UCSD-AML1 (cell line): ENCODE data around the gene PPP2R5E.
"Not testable (repeated sequence)": the region's sequence is repeated elsewhere in the genome, so short reads cannot be mapped to it uniquely, and the experiment has no call there.

Experiments
- DNase-seq: peaks from one replicate; lab custom pipeline; 2025; ENCODE audit not compliant: unreplicated experiment; lab: John Stamatoyannopoulos, UW

PPP2R5E gene

DNA sequence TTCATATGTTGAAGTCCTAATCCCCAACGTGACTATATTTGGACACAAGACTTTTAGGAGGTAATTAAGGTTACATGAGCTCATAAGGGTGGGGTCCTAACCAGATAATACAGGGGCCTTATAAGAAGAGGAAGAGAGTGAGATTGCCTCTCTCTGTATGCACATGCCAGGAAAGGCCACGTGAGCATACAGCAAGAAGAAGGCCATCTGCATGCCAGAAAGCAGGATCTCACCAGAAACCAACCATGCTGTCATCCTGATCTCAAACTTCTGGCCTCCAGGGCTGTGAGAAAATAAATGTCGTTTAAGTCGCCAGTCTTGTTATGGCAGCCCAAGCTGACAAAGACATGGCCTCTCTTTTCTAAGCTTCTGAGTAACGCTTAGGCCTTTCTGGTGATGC is 155.5 kb downstream of the PPP2R5E start:
- DNase-seq, result no peak

DNA sequence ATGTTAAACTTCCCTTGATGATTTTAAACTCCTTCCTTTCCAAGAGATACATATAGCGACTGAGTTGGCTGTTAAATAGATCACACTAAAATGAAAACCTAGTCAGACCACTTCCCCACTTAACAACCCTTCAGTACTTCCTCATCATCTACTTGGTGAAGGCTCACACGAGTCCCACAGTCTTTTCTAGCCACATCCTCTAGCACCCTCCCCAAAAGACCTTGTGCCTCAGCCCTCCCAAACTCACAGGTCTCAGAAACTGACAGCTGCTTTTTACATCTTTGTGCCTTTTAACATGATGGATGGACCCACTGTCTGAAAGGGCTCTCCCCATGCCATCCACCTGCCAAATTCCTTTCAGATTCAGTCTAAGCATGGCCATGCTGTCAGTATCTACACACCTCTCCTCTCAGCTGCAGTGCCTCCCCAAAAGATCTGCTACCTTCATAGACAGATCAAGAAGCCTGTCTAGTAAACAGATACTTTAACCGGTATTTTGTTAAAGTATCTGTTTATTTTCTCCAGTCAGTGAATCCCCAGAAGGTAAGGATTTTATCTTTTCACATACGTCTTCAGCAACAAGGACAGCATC is 159.3 kb downstream of the PPP2R5E start:
- DNase-seq, result peak; percentile 25

DNA sequence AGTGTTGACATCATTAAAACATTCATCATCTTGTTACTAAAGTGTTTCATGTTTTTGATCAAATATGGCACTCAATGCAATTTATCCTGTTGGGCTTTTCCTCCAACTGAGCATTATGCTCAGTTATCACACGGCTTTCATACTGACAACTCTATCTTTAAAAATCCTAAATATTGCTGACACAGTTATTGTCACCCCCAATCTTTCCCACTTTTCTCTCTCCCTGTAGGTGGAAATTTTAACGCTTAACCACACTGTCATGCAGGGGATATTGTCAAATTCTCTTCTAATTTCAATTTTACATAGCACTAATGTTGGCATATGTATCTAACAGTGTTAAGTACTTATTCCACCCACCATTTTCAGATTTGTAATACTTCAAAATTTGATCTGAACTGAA is 164.7 kb downstream of the PPP2R5E start:
- DNase-seq, result no peak

DNA sequence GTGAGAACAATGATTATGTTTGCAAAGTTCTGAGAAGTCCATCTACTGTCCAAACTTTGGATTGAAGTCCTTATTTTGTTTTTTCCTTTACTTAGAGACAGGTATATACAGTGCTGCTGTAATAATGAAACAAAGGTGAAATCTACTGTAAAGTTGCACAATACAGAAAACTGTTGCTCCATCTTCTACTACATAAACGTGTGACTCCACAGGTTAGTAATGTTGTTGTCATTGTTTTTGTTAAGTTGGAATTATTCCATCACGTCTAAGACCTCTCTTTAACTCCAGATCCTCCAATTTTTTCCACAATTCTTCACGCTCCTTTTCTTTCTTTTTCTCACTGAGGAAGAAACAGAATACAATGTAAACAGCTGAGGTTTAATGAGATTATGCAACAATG is 167.4 kb downstream of the PPP2R5E start:
- DNase-seq, result no peak

DNA sequence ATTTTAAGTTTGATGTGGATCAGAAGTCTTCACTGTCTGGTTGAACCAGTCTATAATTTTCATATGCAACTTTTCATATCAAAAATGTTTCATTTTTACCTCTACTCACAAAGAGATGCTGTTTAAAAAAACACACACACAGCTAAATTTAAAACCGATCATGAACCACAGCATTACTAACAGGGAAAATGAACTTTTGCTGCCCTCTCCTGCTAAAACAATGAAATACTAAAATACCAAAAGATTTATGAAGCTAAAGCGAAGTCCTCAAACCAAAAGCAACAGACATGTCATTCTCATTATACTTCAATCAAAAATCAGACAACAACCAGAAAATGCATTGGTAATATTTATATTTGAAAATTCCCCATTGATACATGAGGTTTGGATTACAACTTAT is 171.6 kb downstream of the PPP2R5E start:
- DNase-seq, result not testable (repeated sequence)

DNA sequence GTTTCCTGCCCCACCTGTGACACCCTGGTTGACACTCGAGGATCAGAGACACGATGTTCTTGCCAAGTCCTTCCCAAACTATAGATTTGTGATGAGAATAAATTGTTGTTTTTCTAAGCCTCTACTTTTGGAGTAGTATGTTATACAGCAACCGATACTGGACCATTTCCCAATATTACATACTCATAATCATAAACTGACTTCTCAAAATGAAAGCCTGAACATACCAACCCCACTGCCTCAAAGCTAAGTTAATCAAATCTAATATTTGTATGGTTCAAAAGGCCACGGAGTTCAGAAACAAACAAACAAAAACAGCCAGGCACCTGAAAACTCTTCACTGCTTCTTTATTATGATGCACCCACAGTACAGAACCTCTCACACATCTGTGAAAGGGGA is 172.1 kb downstream of the PPP2R5E start:
- DNase-seq, result no peak

DNA sequence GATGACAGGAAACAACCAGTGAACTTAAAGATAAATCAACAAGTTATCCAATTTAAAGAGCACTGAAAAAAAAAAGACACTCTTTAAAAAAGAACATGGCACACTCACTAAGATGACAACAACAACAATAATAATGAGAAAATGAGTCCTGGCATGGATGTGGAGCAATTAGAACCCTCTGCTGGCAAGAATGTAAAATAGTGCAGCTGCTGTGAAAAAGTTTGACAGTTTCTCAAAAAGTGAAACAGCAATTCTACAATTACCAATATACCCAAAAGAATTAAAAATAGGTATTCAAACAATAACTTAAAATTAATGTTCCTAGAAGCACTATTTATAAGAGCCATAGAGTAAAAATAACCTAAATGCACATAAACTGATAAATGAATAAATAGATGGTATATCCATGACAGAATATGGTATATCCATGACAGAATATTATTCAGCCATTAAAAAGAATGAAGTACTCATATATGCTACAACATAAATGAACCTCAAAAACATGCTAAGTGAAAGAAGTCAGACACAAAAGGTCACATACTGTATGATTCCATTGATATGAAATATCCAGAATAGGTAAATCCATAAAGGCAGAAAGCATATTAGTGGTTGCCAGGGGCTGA is 175.3 kb downstream of the PPP2R5E start:
- DNase-seq, result no peak

DNA sequence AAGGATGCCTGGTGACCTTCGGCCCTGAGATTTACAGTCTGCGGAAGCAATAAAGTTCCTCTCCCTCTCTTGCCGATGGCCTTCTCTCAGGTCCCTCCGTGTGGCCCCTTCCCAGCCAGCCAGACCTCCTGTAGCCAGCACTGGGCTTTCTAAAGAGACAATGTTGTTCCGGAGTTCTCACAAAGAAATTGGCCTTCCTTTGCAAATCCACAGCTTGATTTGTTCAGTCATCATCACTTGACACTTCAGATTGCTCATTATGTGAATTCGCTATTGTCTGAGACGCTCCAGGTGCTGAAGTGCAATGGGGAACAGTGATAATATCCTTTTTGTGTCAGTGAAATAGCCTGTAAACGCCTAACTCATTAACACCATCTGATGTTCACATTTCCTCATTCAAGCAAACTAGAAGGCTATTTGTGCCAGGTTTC is 180.8 kb downstream of the PPP2R5E start:
- no peak for DNase-seq

DNA sequence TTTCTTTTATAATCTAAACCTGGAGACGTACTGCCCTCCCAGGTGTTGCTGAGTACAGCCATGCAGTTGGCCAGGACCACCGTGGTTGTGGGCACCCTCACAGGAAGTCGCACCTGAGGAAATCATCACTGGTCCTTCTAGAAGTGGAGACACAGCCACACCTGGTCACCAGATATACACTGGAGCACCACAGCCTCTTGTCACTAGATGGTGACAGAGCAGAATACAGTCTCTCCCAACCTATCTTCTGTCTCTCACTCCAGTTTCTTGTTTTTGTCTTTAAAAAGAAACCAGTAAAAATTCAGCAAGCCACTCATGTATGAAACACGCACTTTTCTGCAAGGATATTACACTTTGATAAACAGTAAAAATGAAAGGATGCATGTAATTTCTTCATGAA is 181.4 kb downstream of the PPP2R5E start:
- DNase-seq, result no peak

DNA sequence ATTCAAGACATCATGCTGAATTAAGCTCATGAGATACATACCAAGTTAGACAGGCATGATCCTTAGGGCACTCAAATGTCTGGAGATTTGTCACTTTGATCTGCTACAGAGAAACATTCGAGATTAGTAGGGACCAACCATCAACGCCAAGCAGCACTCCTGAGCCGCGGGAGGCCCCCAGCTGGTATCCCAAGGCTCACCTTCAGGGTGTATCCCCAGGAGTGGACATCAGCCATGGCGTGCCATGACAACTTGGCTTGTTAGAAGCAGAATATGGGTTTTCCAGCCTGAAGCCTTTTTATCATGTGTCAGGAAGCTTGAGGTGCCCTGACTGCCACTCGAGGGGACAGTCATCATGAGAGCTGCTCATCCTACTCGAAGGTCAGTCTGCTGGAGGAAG is 185.3 kb downstream of the PPP2R5E start:
- DNase-seq, result no peak

DNA sequence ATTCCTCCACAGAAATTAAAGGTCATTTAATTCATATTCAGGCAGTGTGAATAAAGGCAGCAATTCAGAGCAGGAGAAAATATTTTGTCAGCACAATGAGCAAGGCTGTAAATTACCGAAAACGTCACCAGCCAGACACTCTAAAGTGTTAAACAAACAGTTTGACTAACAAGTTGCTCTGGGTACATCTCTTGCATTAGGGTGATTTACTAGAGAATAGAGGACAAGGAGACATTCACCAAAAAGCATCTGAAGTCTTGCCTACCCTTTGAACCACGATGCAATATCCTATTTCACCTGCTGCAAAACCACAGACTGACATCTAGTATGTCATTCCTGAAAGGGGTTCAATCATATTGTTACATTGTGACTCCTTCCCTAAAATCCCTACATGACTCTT is 197.4 kb downstream of the PPP2R5E start:
- no peak for DNase-seq

DNA sequence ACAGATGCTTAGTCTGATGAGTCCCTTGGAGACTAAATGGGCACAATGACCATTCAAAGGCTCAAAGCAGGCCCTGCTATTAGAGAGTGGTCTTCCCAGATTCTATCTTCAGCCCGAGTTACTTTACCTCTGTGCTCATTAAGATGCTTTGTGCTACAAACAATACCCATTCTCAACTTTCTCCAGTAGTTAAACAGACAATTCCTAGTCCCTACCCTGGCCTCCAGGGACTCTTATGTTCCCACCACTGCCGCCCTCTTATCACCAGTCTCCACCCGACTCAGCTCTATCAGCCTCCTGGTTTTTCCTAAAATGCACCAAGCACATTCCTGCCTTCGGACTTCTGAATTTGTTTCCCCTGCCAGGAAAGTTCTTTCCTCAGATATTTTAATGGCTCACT is 198.8 kb downstream of the PPP2R5E start:
- no peak for DNase-seq

DNA sequence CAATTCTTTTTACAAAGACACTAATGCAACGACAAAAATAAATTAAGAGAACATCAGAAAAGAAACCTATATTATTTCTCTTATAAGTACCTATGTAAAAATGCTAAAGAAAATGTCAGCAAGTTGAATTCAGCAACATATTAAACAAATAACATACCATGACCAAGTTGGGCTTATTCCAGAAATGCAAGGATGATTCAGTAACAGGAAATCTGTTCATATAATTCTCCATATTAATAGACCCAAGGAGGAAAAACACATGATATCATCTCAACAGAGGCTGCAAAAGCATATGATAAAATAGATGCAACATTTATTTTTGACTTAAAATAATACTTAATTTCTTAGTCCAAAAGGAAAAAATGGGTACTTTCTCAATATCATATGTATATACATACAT is 199.3 kb downstream of the PPP2R5E start:
- DNase-seq, result no peak

DNA sequence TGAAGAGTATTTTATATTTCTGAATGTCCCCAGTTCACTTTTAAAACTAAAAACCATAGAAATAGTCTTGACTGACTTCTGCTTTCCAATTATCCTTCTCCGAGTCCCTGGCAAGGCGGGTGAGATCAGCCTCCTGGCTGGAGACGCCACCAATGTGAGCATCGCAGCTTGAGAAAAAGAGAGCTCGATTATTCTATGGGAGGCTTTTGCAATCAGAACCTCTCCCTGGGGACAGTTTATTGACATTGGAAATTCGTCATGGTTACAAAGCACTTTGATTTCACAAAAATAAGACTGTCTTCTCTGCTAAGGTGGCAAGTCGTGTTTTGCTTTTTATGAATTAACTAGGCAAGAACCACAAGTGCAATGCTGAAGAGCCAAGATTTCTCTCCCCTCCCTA is 200.8 kb downstream of the PPP2R5E start:
- no peak for DNase-seq

DNA sequence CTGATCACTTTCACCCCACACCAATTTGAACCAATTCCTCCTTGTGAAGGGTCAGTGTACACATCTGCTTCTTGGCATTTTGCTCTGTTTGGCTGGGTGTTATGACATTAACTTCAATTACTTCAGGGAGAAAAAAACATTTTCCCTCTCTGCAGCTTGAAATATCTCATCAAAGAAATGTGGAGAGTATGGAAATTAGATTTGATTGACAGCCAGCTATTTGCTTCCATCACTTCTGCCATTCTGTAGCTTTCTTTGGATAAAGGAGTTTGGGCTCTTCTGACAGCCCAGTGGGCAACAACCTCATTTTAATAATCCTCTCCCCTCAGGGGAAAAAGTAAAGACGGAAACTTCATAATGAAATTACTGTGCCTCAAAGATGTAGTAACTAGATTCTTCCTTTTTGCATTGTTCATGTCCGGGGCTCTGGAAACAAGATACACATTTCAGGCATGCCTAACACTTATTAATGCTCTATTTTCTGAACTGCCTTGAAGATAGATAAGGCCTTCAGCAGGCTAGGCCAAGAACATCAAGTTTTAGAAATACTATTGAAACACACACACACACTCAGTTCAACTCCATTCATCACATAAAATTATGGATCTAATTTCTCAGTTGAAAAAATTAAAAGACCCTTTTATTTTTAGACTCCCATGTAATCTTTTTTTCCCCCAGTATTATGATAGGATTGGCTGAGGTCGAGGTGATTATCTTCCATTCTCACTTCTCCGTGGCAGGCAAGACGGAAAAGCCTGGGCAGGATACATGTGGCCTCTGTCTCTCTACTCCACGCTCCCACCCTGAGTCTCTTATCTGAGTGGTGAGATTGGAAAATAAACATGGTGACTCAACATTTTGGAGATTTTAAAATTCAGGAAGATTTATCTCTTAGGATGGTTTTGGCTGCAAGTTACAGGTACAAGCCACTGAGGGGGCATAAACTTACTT is 214.1 kb downstream of the PPP2R5E start:
- no peak for DNase-seq

DNA sequence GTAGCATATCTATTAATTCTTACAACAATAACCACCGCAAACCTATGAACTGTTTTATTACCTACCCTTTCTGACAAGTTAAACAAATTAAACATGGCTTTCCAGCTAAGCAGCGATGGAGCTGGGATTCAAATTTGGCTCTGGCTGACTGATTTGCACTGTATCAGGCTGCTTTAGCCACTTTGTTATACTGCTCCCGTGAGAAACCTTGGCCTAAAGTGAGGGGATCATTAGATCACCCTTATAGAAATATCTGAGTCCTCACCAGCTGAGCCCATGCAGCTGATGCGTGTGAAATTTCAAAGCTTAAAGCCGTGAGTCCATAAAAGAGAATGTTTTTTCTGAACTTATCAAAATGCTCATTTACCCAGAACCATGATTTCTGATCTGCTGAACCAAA is 216.3 kb downstream of the PPP2R5E start:
- DNase-seq, result no peak

DNA sequence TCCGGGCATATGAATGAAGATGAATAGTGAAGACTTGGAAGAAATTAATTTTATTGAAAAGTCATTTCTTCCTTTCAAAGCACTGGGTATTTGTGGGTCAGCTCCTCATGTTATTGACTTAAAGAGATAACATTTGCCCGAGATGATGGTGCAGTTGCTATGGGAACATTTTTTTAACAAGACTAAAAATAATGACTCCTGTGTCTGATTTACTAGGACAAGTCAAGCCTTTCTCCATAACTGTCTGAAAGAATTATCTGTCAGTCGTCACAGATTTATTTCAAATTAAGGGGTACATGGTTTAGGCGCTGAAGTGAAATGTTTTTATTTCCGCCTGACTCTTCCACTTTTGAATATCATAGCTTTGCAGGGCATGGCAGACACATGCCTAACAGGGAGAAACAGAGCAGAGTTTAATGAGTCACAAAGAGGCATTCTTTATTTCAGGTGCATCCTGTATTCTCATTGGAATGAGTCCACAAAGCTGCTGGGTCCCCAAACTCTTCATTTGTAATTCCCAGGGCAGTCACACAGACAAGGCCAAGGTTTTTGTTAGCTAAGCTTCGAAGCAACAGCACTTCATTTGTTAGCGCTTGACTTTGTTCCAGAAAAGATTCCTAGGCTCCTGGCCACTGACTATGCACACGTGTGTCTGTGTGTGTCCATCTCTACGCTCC is 220.1 kb downstream of the PPP2R5E start:
- DNase-seq, result no peak

DNA sequence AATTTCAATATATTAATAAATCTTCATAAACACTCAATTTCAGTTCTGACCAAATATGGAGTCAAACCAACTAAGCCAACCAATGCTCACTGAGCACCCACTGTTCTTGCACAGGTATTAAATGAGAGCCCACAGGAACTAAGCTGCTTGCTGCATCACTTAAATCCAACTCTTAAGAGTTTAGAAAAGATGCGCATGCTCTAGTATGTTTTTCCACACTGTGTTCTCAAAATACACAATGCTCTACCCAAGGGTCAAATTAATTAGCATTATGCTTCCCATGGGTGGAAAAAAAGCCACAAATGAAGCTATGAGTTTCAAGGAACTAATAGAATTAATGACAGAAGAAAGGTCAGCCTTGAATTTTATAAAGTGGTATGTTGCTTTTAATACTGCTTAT is 220.7 kb downstream of the PPP2R5E start:
- no peak for DNase-seq
